SK-N-SH (cell line): ENCODE measurements around the gene PPP1R27. TPM values are rescaled to one million over a fixed set of nuclear protein-coding genes. Genes with fewer than 3 reads are reported as not detected.

Experiments used
- CTCF ChIA-PET: fragments of 300-600, 350-600 bp; formaldehyde crosslinking; extraction: SDS; loops from one replicate; lab custom pipeline; 2021; lab: Yijun Ruan, JAX
- POLR2A ChIA-PET: fragments of 350-600 bp; sonication (Branson Sonifier 250); formaldehyde crosslinking; extraction: SDS; loops from one replicate; lab custom pipeline; 2020; ENCODE audit warnings: antibody characterized with exemption, inconsistent platforms; lab: Yijun Ruan, JAX
- DNase-seq: peaks from one replicate; pipeline ENCODE4 v3.0.0; 2012
- H2AFZ ChIP-seq: fragments of 200-600 bp; sonication (generic); 2 replicates; pipeline ENCODE4 v1.8.1; 2016; ENCODE audit warnings: antibody characterized with exemption, mild to moderate bottlenecking, low read depth
- H3F3A ChIP-seq: fragments of 200-600 bp; sonication (generic); replicated peaks from 2 replicates; pipeline ENCODE3; 2016; ENCODE audit warnings: antibody characterized with exemption, mild to moderate bottlenecking; ENCODE audit not compliant: insufficient read depth
- H3K27ac ChIP-seq, 2 experiments: fragments of 200-500 bp in 1 of 2; fragments of 200-600 bp in 1 of 2; sonication (Bioruptor generic) in 1 of 2; sonication (generic), shearing (Covaris generic) in 1 of 2; 2 replicates each; pipeline versions ENCODE4 v1.5.1 to v1.6.1; 2014 to 2016; ENCODE audit warnings: low read depth in 2 of 2, inconsistent platforms in 1 of 2, low read length in 1 of 2, mild to moderate bottlenecking in 1 of 2, mixed read lengths in 1 of 2
- H3K27me3 ChIP-seq: fragments of 200-600 bp; sonication (generic), shearing (Covaris generic); 2 replicates; pipeline ENCODE4 v1.6.1; 2016; ENCODE audit warnings: mixed run types; ENCODE audit not compliant: insufficient read depth
- H3K36me3 ChIP-seq, 2 experiments: fragments of 200-500 bp in 1 of 2; fragments of 200-600 bp in 1 of 2; sonication (Bioruptor generic) in 1 of 2; sonication (generic) in 1 of 2; replicated peaks in 1 of 2; 2 replicates each; pipeline versions ENCODE3 to v1.5.1; 2014 to 2016; ENCODE audit warnings: low read length in 1 of 2, mild to moderate bottlenecking in 1 of 2; ENCODE audit not compliant: insufficient read depth in 2 of 2, control insufficient read depth in 1 of 2
- H3K4me1 ChIP-seq, 2 experiments: fragments of 200-500 bp in 1 of 2; fragments of 200-600 bp in 1 of 2; sonication (Bioruptor generic) in 1 of 2; sonication (generic), shearing (Covaris generic) in 1 of 2; 2 replicates each; pipeline versions ENCODE4 v1.5.1 to v1.6.1; 2014 to 2016; ENCODE audit warnings: low read depth in 1 of 2, low read length in 1 of 2, mixed run types in 1 of 2; ENCODE audit not compliant: insufficient read depth in 2 of 2, control insufficient read depth in 1 of 2
- H3K4me2 ChIP-seq: fragments of 200-600 bp; sonication (generic), shearing (Covaris generic); 2 replicates; pipeline ENCODE4 v1.6.1; 2017; ENCODE audit warnings: mixed run types
- H3K4me3 ChIP-seq, 2 experiments: fragments of 200-500 bp in 1 of 2; fragments of 200-600 bp in 1 of 2; sonication (Bioruptor generic) in 1 of 2; sonication (generic), shearing (Covaris generic) in 1 of 2; 2 replicates each; pipeline versions ENCODE4 v1.5.1 to v1.8.1; 2014 to 2016; ENCODE audit warnings: low read depth in 2 of 2, inconsistent platforms in 1 of 2, low read length in 1 of 2, mild to moderate bottlenecking in 1 of 2, mixed read lengths in 1 of 2, moderate library complexity in 1 of 2
- H3K79me2 ChIP-seq: fragments of 200-600 bp; sonication (generic); 2 replicates; pipeline ENCODE4 v1.8.1; 2017; ENCODE audit warnings: mild to moderate bottlenecking; ENCODE audit not compliant: insufficient read depth
- H3K9ac ChIP-seq: fragments of 200-600 bp; sonication (generic); 2 replicates; pipeline ENCODE4 v1.6.1; 2017; ENCODE audit warnings: mixed run types
- H3K9me2 ChIP-seq: fragments of 200-600 bp; sonication (generic); 2 replicates; pipeline ENCODE4 v1.6.1; 2017; ENCODE audit warnings: mixed run types
- H3K9me3 ChIP-seq: fragments of 200-600 bp; sonication (generic); 2 replicates; pipeline ENCODE4 v1.6.1; 2017; ENCODE audit warnings: mixed run types, mild to moderate bottlenecking, moderate library complexity
- H4K20me1 ChIP-seq: fragments of 200-600 bp; sonication (generic); 2 replicates; pipeline ENCODE4 v1.6.1; 2017; ENCODE audit warnings: mild to moderate bottlenecking, mixed run types; ENCODE audit not compliant: insufficient read depth
- CTCF ChIP-seq: fragments of 200-600 bp; sonication (generic); IDR thresholded peaks from 2 replicates; pipeline ENCODE4 v1.6.1; 2017; ENCODE audit warnings: antibody characterized with exemption, mild to moderate bottlenecking, moderate library complexity
- ELF1 ChIP-seq: IDR thresholded peaks from 2 replicates; pipeline ENCODE4 v1.4.0; 2012
- EZH2phosphoT487 ChIP-seq: fragments of 200-600 bp; sonication (generic); IDR thresholded peaks from 2 replicates; pipeline ENCODE4 v1.6.1; 2017; ENCODE audit warnings: low read depth, mixed run types, mild to moderate bottlenecking, antibody characterized with exemption, moderate library complexity, borderline replicate concordance
- FOXJ3 ChIP-seq: sonication (generic); formaldehyde crosslinking; IDR thresholded peaks from 2 replicates; pipeline ENCODE4 v1.5.1; 2020; ENCODE audit warnings: mild to moderate bottlenecking, missing genetic modification reagents
- GABPA ChIP-seq: IDR thresholded peaks from 2 replicates; pipeline ENCODE4 v1.4.0; 2012; ENCODE audit warnings: low read depth, mild to moderate bottlenecking
- GATA2 ChIP-seq: sonication (generic); formaldehyde crosslinking; IDR thresholded peaks from 2 replicates; pipeline ENCODE4 v1.5.0; 2020; ENCODE audit warnings: mild to moderate bottlenecking, missing genetic modification reagents
- IRF3 ChIP-seq: fragments of 150-350 bp; IDR thresholded peaks from 2 replicates; pipeline ENCODE4 v1.6.1; 2016; ENCODE audit warnings: mild to moderate bottlenecking, low read depth, low read length
- JUND ChIP-seq: IDR thresholded peaks from 2 replicates; pipeline ENCODE4 v1.4.0; 2012
- MEF2A ChIP-seq: IDR thresholded peaks from 2 replicates; pipeline ENCODE4 v1.4.0; 2012; ENCODE audit warnings: low read depth, borderline replicate concordance
- NFIC ChIP-seq: IDR thresholded peaks from 2 replicates; pipeline ENCODE4 v1.4.0; 2012; ENCODE audit warnings: borderline replicate concordance
- PBX3 ChIP-seq: IDR thresholded peaks from 2 replicates; pipeline ENCODE4; 2012
- RAD21 ChIP-seq: IDR thresholded peaks from 2 replicates; pipeline ENCODE4 v1.6.1; 2012; ENCODE audit warnings: mild to moderate bottlenecking, low read length
- RCOR1 ChIP-seq: fragments of 150-350 bp; IDR thresholded peaks from 2 replicates; pipeline ENCODE4 v1.6.1; 2017; ENCODE audit warnings: antibody characterized with exemption, low read length
- RFX5 ChIP-seq: IDR thresholded peaks from 2 replicates; pipeline ENCODE4 v1.6.1; 2012; ENCODE audit warnings: mild to moderate bottlenecking, improper control_type of control experiment, low read length
- SIN3A ChIP-seq: IDR thresholded peaks from 2 replicates; pipeline ENCODE4 v1.6.1; 2012; ENCODE audit warnings: low read depth, mild to moderate bottlenecking, low read length, moderate library complexity, borderline replicate concordance
- SMC3 ChIP-seq: IDR thresholded peaks from 2 replicates; pipeline ENCODE4 v1.6.1; 2012; ENCODE audit warnings: low read depth, low read length, improper control_type of control experiment
- TCF12 ChIP-seq: IDR thresholded peaks from 2 replicates; pipeline ENCODE4 v1.4.0; 2012
- USF1 ChIP-seq: IDR thresholded peaks from 2 replicates; pipeline ENCODE4 v1.4.0; 2012; ENCODE audit warnings: low read depth, borderline replicate concordance
- USF2 ChIP-seq: fragments of 150-350 bp; IDR thresholded peaks from 2 replicates; pipeline ENCODE4 v1.6.1; 2017; ENCODE audit warnings: antibody characterized with exemption, low read length, low read depth, borderline replicate concordance
- YY1 ChIP-seq: IDR thresholded peaks from 2 replicates; pipeline ENCODE4 v1.4.0; 2012; ENCODE audit warnings: low read depth, mild to moderate bottlenecking
- WGBS: methylation state at CpG from one replicate; pipeline ENCODE4 v1.1.6; 2017; ENCODE audit warnings: low lambda C conversion rate; 5-methylcytosine and 5-hydroxymethylcytosine counted together
- polyA plus RNA-seq, 3 experiments: library from polyadenylated mRNA; depleted of rRNA; stranded (reverse); fragments of >200 nt; gene quantifications; 2 replicates each; pipeline ENCODE4 v1.2.3, GENCODE V29; 2012

Gene PPP1R27
- polyA plus RNA-seq, 1 of the 3 experiments (the other 2 are of a cell fraction): 0.07 TPM

GRCh38 chr17:81884520-81884919 is 49.7 kb upstream of the PPP1R27 start:
- ChIA-PET POLR2A (interaction anchor here (0.6 to 1.2 kb wide), 2 partner anchors 12 to 18 kb away, joined by 3 to 5 read pairs; no protein-coding TSS in a partner anchor), CTCF (interaction anchor here (1.3 to 5.7 kb wide), 3 partner anchors 13 to 146 kb away, joined by 3 to 54 read pairs (median 4); partner anchors contain the start of gene ARHGDIA)
- peaks cover 53 to 68% of the 10 kb centered on the region in 2 experiments for H3K36me3 ChIP-seq
- peaks cover 40% of the 10 kb centered on the region for H3F3A ChIP-seq
- H3K27ac ChIP-seq: no peak overlapping the region
- H3K27me3 ChIP-seq: no peaks in the 10 kb centered on the region
- H3K4me2 ChIP-seq: no peak overlapping the region
- no peaks in the 10 kb centered on the region for H3K9me2 ChIP-seq
- H3K4me1 ChIP-seq: peaks cover 1 to 5% of the 10 kb centered on the region in 2 experiments; a peak in 3 of 4 replicates
- no peak overlapping the region for H3K9ac ChIP-seq
- WGBS: 82% methylated on average over 10 of the region's 11 CpGs
- peaks cover 23% of the 10 kb centered on the region; the same call in 1 of the 2 replicates for H4K20me1 ChIP-seq
- peak; percentile 24 for DNase-seq
- no peak overlapping the region for H3K4me3 ChIP-seq
- TF ChIP-seq PBX3: no peak
- no peak for TF ChIP-seq GATA2 (CRISPR knock-in tag)
- no peak for TF ChIP-seq NFIC
- no peak for TF ChIP-seq IRF3
- no peak for TF ChIP-seq GABPA
- TF ChIP-seq FOXJ3: no peak
- no peak for TF ChIP-seq ELF1
- TF ChIP-seq EZH2phosphoT487: no peak
- no peak for TF ChIP-seq MEF2A
- TF ChIP-seq JUND: no peak
- TF ChIP-seq SMC3: no peak
- TF ChIP-seq USF1: no peak
- no peak for TF ChIP-seq USF2
- no peak for TF ChIP-seq SIN3A
- TF ChIP-seq TCF12: no peak
- no peak for TF ChIP-seq CTCF
- no peak for TF ChIP-seq RFX5
- TF ChIP-seq YY1: no peak
- TF ChIP-seq RAD21: no peak
- TF ChIP-seq RCOR1: no peak
- peaks cover 52% of the 10 kb centered on the region for H3K79me2 ChIP-seq
- no peak overlapping the region for H2AFZ ChIP-seq
- no peaks in the 10 kb centered on the region for H3K9me3 ChIP-seq
